Stimulated activated CD4-positive, alpha-beta T cell treated with anti-CD3 and anti-CD28 coated beads, Interleukin-12 subunit alpha, Interleukin-12 subunit beta, amount 100 ng/mL, for 24 hours (primary cell): Measurements from ENCODE around the gene LARP4B.

Source experiments
- DNase-seq, 2 experiments: peaks; one replicate each; pipeline ENCODE4 v3.0.0-alpha.2; 2020; ENCODE audit warnings: low read depth in 2 of 2

The LARP4B gene

GRCh38 chr10:924524-924859, 7.0 kb downstream of the LARP4B start:
- no peak for DNase-seq

- no peak for DNase-seq
These were observed 7.5 kb downstream of the LARP4B start for GRCh38 chr10:923844-924523.

- no peak for DNase-seq
These were observed 9.8 kb downstream of the LARP4B start for GRCh38 chr10:921471-922414.

- no peak for DNase-seq
These were observed 11.1 kb downstream of the LARP4B start for GRCh38 chr10:920450-920849.

GRCh38 chr10:919481-919880, 12.0 kb downstream of the LARP4B start:
- no peak for DNase-seq

GRCh38 chr10:917999-918398, 13.5 kb downstream of the LARP4B start:
- no peak for DNase-seq

- DNase-seq: no peak
These were observed 14.1 kb downstream of the LARP4B start for GRCh38 chr10:917416-917720.

GRCh38 chr10:916716-917415, 14.6 kb downstream of the LARP4B start:
- DNase-seq: no peak

- no peak for DNase-seq
These were observed 21.7 kb downstream of the LARP4B start for GRCh38 chr10:909831-910230.

- no peak for DNase-seq
These were observed 25.5 kb downstream of the LARP4B start for GRCh38 chr10:905972-906371.

- no peak for DNase-seq
These were observed 26.0 kb downstream of the LARP4B start for GRCh38 chr10:905503-905902.

- DNase-seq: no peak
These were observed 27.1 kb downstream of the LARP4B start for GRCh38 chr10:904403-904802.

- DNase-seq: no peak
These were observed 33.4 kb downstream of the LARP4B start for GRCh38 chr10:898141-898540.

GRCh38 chr10:896982-897381, 34.5 kb downstream of the LARP4B start:
- DNase-seq: no peak

GRCh38 chr10:895324-895723, 36.2 kb downstream of the LARP4B start:
- no peak for DNase-seq

GRCh38 chr10:878895-879294, 52.6 kb downstream of the LARP4B start:
- DNase-seq: no peak

- no peak for DNase-seq
These were observed 53.2 kb downstream of the LARP4B start for GRCh38 chr10:878333-878759.

GRCh38 chr10:876438-876837, 55.1 kb downstream of the LARP4B start:
- DNase-seq: no peak

GRCh38 chr10:873020-873419, 58.5 kb downstream of the LARP4B start:
- DNase-seq: no peak

- no peak for DNase-seq
These were observed 59.5 kb downstream of the LARP4B start for GRCh38 chr10:871951-872403.

GRCh38 chr10:870564-871166, 60.8 kb downstream of the LARP4B start:
- no peak for DNase-seq

GRCh38 chr10:869171-869570, 62.3 kb downstream of the LARP4B start:
- no peak for DNase-seq
